WTC11 (cell line): Measurements from ENCODE around the gene PAM16. TPM values are rescaled to one million over a fixed set of nuclear protein-coding genes. Genes with fewer than 3 reads are reported as not detected.
A peak's percentile ranks its signal among the peaks of the same experiment; 100 is the strongest.

Experiments used
- ATAC-seq: fragments of 200-7000 bp; cut with Tn5 transposase; 2 replicates; pipeline ENCODE4 v1.10.0; 2021; ENCODE audit warnings: mild to moderate bottlenecking, moderate library complexity
- CTCF ChIA-PET: fragments of 300-600 bp; sonication (Branson Sonifier 250); formaldehyde crosslinking; loops from one replicate; lab custom pipeline; 2021; ENCODE audit warnings: antibody characterized with exemption; lab: Charles Lee
- POLR2A ChIA-PET: fragments of 350-600 bp; sonication (Branson Sonifier 250); formaldehyde crosslinking; loops from one replicate; lab custom pipeline; 2021; ENCODE audit warnings: antibody characterized with exemption; lab: Charles Lee
- DNase-seq: peaks from one replicate; pipeline ENCODE4 v3.0.0; 2021; ENCODE audit warnings: low spot score
- H3K27ac Mint-ChIP-seq: 2 replicates; pipeline ENCODE4 v1.8.0; 2021; ENCODE audit warnings: mixed read lengths
- H3K27me3 Mint-ChIP-seq: 2 replicates; pipeline ENCODE4 v1.8.0; 2021; ENCODE audit warnings: low read depth, mild to moderate bottlenecking, moderate library complexity, mixed read lengths
- H3K36me3 Mint-ChIP-seq: 2 replicates; pipeline ENCODE4 v1.8.0; 2021; ENCODE audit warnings: mixed read lengths
- H3K4me1 Mint-ChIP-seq: 2 replicates; pipeline ENCODE4 v1.8.0; 2022; ENCODE audit warnings: mixed read lengths
- H3K4me3 Mint-ChIP-seq: 2 replicates; pipeline ENCODE4 v1.8.0; 2021; ENCODE audit warnings: mild to moderate bottlenecking, moderate library complexity, mixed read lengths
- H3K9me3 Mint-ChIP-seq: 2 replicates; pipeline ENCODE4 v1.8.0; 2021; ENCODE audit warnings: mixed read lengths
- AFF4 ChIP-seq: sonication (generic); formaldehyde crosslinking; IDR thresholded peaks from 2 replicates; pipeline ENCODE4 v1.8.1; 2023; ENCODE audit warnings: mild to moderate bottlenecking, missing genetic modification reagents, borderline replicate concordance
- ATF3 ChIP-seq: sonication (generic); formaldehyde crosslinking; conservative IDR thresholded peaks from 2 replicates; pipeline ENCODE4 v1.8.1; 2022; ENCODE audit warnings: mild to moderate bottlenecking, missing genetic modification reagents
- E2F1 ChIP-seq: sonication (generic); formaldehyde crosslinking; IDR thresholded peaks from 2 replicates; pipeline ENCODE4 v1.8.0; 2022; ENCODE audit warnings: mild to moderate bottlenecking, missing genetic modification reagents
- GRHL2 ChIP-seq: fragments of 250-450 bp; sonication (Bioruptor Pico); IDR thresholded peaks from 2 replicates; pipeline ENCODE4 v1.8.0; 2022; ENCODE audit warnings: mild to moderate bottlenecking, moderate library complexity; ENCODE audit not compliant: insufficient replicate concordance, severe bottlenecking
- HMGA2 ChIP-seq: fragments of 250-450 bp; sonication (Bioruptor Pico); IDR thresholded peaks from 2 replicates; pipeline ENCODE4 v1.4.0; 2021; ENCODE audit warnings: mild to moderate bottlenecking, moderate library complexity
- MXD4 ChIP-seq: fragments of 250-450 bp; sonication (Bioruptor Pico); IDR thresholded peaks from 2 replicates; pipeline ENCODE4 v1.8.0; 2021; ENCODE audit warnings: mild to moderate bottlenecking, moderate library complexity, borderline replicate concordance
- PRRX2 ChIP-seq: fragments of 250-450 bp; sonication (Bioruptor Pico); IDR thresholded peaks from 2 replicates; pipeline ENCODE4 v1.8.0; 2021; ENCODE audit warnings: mild to moderate bottlenecking
- SP1 ChIP-seq: sonication (generic); formaldehyde crosslinking; conservative IDR thresholded peaks from 2 replicates; pipeline ENCODE4 v1.8.1; 2022; ENCODE audit warnings: missing genetic modification reagents
- ZNF317 ChIP-seq: sonication (generic); formaldehyde crosslinking; IDR thresholded peaks from 2 replicates; pipeline ENCODE4 v1.8.1; 2023; ENCODE audit warnings: low read depth, mild to moderate bottlenecking, moderate library complexity, missing genetic modification reagents, borderline replicate concordance
- ZNF532 ChIP-seq: fragments of 250-450 bp; sonication (Bioruptor Pico); IDR thresholded peaks from 2 replicates; pipeline ENCODE4 v1.9.0; 2021; ENCODE audit warnings: mild to moderate bottlenecking, borderline replicate concordance
- total RNA-seq: library from RNA; stranded (reverse); gene quantifications from 3 replicates; pipeline ENCODE4 v1.2.3, GENCODE V29; 2021
- TF ChIP-seq, protein P1 (sequence below): fragments of 250-450 bp; sonication (Bioruptor Pico); IDR thresholded peaks from 2 replicates; pipeline ENCODE4 v2.1.2; 2022; ENCODE audit warnings: mild to moderate bottlenecking, moderate library complexity
- TF ChIP-seq, protein P2 (sequence below): sonication (generic); formaldehyde crosslinking; IDR thresholded peaks from 2 replicates; pipeline ENCODE4 v1.8.0; 2022; ENCODE audit warnings: missing genetic modification reagents
- TF ChIP-seq, protein P3 (sequence below): fragments of 250-450 bp; sonication (Bioruptor Pico); conservative IDR thresholded peaks from 2 replicates; pipeline ENCODE4 v1.9.0; 2021; ENCODE audit warnings: mild to moderate bottlenecking

PAM16 gene
- total RNA-seq, 1 experiment from 2014 or later = 88.9 TPM

- H3K4me1 Mint-ChIP-seq = no peaks in the 10 kb centered on the region
- DNase-seq = no peak
- ChIA-PET CTCF (interaction anchor here (1.1 to 6.3 kb wide), 9 partner anchors 9 to 86 kb away, joined by 3 to 44 read pairs (median 7); partner anchors contain the start of gene TFAP4), POLR2A (no interaction called here)
- ATAC-seq = no peak
- H3K27me3 Mint-ChIP-seq = no peaks in the 10 kb centered on the region; the same call in 1 of the 2 replicates
- H3K36me3 Mint-ChIP-seq = peaks cover 16% of the 10 kb centered on the region
- H3K27ac Mint-ChIP-seq = no peak overlapping the region
- TF ChIP-seq, protein P1, sequence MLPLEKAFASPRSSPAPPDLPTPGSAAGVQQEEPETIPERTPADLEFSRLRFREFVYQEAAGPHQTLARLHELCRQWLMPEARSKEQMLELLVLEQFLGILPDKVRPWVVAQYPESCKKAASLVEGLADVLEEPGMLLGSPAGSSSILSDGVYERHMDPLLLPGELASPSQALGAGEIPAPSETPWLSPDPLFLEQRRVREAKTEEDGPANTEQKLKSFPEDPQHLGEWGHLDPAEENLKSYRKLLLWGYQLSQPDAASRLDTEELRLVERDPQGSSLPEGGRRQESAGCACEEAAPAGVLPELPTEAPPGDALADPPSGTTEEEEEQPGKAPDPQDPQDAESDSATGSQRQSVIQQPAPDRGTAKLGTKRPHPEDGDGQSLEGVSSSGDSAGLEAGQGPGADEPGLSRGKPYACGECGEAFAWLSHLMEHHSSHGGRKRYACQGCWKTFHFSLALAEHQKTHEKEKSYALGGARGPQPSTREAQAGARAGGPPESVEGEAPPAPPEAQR = no peak
- TF ChIP-seq MXD4 (no peak), PRRX2 (no peak), GRHL2 (no peak), ATF3 (no peak), E2F1 (no peak), ZNF532 (no peak)
- TF ChIP-seq, all 79 proteins: peak for 0
- H3K4me3 Mint-ChIP-seq = no peak overlapping the region
- peaks cover 6% of the 10 kb centered on the region for H3K9me3 Mint-ChIP-seq
Observed at GRCh38 chr16:4339909-4340308, 11.2 kb downstream of the PAM16 start.

DNA sequence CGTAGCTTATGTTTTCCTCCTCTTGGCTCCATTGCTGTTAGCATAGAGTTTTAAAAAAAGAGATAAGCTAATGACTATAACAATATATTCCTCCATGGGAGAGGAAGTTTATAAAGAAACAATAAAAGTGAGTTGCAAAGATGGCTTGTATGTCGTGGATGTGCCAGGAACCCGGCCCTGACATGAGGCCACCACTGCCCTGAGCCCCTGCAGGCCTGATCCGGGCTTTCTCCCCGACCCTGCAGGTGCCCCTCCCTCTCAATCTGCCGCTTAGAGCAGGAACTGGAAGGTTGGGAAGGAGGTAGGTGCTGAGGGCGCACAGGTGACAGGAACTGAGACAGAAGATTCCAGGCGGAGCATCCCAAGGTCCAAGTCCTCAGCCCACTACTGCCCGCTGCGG is 11.7 kb downstream of the PAM16 start:
- CTCF ChIA-PET = interaction anchor here (1.2 to 6.3 kb wide), 7 partner anchors 9 to 86 kb away, joined by 4 to 44 read pairs (median 12); partner anchors contain the start of gene TFAP4
- no peaks in the 10 kb centered on the region for H3K4me1 Mint-ChIP-seq
- DNase-seq = no peak

More for the DNA sequence above, 11.7 kb downstream of the PAM16 start:
- TF ChIP-seq, protein P2, sequence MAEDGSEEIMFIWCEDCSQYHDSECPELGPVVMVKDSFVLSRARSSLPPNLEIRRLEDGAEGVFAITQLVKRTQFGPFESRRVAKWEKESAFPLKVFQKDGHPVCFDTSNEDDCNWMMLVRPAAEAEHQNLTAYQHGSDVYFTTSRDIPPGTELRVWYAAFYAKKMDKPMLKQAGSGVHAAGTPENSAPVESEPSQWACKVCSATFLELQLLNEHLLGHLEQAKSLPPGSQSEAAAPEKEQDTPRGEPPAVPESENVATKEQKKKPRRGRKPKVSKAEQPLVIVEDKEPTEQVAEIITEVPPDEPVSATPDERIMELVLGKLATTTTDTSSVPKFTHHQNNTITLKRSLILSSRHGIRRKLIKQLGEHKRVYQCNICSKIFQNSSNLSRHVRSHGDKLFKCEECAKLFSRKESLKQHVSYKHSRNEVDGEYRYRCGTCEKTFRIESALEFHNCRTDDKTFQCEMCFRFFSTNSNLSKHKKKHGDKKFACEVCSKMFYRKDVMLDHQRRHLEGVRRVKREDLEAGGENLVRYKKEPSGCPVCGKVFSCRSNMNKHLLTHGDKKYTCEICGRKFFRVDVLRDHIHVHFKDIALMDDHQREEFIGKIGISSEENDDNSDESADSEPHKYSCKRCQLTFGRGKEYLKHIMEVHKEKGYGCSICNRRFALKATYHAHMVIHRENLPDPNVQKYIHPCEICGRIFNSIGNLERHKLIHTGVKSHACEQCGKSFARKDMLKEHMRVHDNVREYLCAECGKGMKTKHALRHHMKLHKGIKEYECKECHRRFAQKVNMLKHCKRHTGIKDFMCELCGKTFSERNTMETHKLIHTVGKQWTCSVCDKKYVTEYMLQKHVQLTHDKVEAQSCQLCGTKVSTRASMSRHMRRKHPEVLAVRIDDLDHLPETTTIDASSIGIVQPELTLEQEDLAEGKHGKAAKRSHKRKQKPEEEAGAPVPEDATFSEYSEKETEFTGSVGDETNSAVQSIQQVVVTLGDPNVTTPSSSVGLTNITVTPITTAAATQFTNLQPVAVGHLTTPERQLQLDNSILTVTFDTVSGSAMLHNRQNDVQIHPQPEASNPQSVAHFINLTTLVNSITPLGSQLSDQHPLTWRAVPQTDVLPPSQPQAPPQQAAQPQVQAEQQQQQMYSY = peak; percentile 81
- TF ChIP-seq SP1 (no peak), HMGA2 (CRISPR knock-in tag) (no peak), ZNF317 (CRISPR knock-in tag) (no peak), AFF4 (CRISPR knock-in tag) (no peak)
- TF ChIP-seq, protein P3, sequence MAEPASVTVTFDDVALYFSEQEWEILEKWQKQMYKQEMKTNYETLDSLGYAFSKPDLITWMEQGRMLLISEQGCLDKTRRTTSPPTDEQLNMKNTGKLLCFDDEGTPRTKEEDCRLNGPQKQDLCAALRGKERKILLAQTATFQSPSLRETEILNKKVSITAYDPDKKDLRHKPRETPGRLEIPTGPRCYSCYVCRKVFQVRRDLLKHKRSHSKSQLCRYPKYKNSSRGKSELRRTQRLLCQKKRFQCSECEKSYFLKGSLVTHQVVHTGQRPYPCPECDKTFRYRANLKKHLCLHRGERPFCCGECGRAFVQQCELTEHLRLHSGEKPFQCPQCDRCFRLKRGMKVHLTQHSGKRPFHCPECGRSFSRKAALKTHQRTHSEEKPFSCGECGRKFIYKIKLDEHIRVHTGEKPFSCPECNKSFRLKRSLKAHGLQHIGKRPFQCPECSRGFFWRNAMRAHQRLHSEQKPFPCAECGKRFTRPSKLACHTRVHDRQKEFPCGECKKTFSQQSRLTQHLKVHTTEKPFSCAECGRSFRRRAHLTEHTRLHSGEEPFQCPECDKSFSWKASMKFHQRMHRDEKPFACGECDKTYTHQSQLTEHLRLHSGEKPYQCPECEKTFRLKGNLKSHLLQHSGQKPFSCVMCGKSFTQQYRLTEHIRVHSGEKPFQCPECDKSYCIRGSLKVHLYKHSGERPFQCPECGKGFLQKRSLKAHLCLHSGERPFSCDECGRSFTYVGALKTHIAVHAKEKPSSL (CRISPR knock-in tag) = no peak
- Mint-ChIP-seq H3K27ac (peak overlapping the region; percentile 79), H3K4me3 (no peak overlapping the region), H3K27me3 (no peaks in the 10 kb centered on the region; the same call in 1 of the 2 replicates), H3K36me3 (peaks cover 13% of the 10 kb centered on the region), H3K9me3 (peaks cover 3% of the 10 kb centered on the region; the same call in 1 of the 2 replicates)
- POLR2A ChIA-PET = no interaction called here
- ATAC-seq = 0 out of 2 replicates have a peak, but pooled peaks have one; percentile 7
